Brain microvascular endothelial cell (primary cell): ENCODE data around the gene EEA1.

Experiments used
- DNase-seq: peaks from one replicate; pipeline ENCODE4 v3.0.0-alpha.2; 2020
- H3K27ac ChIP-seq: fragments of 250-450 bp; sonication (Bioruptor Pico); 2 replicates; pipeline ENCODE4 v1.5.1; 2020; ENCODE audit warnings: mild to moderate bottlenecking, moderate library complexity
- H3K27me3 ChIP-seq: fragments of 250-450 bp; sonication (Bioruptor Pico); replicated peaks from 2 replicates; pipeline ENCODE4 v1.5.1; 2020; ENCODE audit warnings: mild to moderate bottlenecking
- H3K36me3 ChIP-seq: fragments of 250-450 bp; sonication (Bioruptor Pico); replicated peaks from 2 replicates; pipeline ENCODE4 v1.5.1; 2020; ENCODE audit warnings: mild to moderate bottlenecking
- H3K4me3 ChIP-seq: 2 replicates; pipeline ENCODE4 v1.5.1; 2011; ENCODE audit warnings: low read depth, mild to moderate bottlenecking, control low read depth, low read length, moderate library complexity
- CTCF ChIP-seq: IDR thresholded peaks from 2 replicates; pipeline ENCODE4 v1.5.1; 2011; ENCODE audit warnings: low read depth, mild to moderate bottlenecking, moderate library complexity, low read length, control low read depth, inconsistent platforms; ENCODE audit errors: missing control alignments
- in situ Hi-C: cut with HindIII; loops from 2 replicates; pipeline ENCODE4 v1.10.0; 2017; ENCODE audit warnings: low sequenced_read_pairs, low pct_ligation_motif_present

The EEA1 gene

DNA sequence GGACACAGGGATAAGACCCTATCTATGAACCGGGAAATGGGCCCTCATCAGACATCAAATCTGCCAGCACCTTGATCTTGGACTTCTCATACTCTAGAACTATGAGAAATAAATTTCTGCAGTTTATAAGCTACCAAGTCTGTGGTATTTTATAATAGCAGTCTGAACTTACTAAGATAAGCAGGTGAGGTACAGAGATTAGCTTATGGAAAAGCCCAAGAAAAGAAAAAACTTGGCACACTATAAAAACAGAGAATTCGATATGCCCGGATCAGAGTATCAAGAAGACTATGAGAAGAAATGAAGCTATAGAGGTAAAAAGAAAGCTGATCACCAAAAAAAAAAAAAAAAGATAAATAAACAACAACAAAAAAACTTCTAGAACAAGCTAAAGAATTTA is 52.6 kb downstream of the EEA1 start:
- Histone ChIP-seq H3K27ac (no peak overlapping the region), H3K4me3 (no peak overlapping the region), H3K36me3 (no peaks in the 10 kb centered on the region), H3K27me3 (no peaks in the 10 kb centered on the region)
- in situ Hi-C loops = no loop called here
- no peak for DNase-seq
- no peak for TF ChIP-seq CTCF

GRCh38 chr12:92871116-92871515 is 58.0 kb downstream of the EEA1 start:
- in situ Hi-C loops = no loop called here
- TF ChIP-seq CTCF = no peak
- no peak for DNase-seq
- no peak overlapping the region for H3K4me3 ChIP-seq
- no peaks in the 10 kb centered on the region for H3K36me3 ChIP-seq
- H3K27me3 ChIP-seq = no peaks in the 10 kb centered on the region
- H3K27ac ChIP-seq = no peak overlapping the region

DNA sequence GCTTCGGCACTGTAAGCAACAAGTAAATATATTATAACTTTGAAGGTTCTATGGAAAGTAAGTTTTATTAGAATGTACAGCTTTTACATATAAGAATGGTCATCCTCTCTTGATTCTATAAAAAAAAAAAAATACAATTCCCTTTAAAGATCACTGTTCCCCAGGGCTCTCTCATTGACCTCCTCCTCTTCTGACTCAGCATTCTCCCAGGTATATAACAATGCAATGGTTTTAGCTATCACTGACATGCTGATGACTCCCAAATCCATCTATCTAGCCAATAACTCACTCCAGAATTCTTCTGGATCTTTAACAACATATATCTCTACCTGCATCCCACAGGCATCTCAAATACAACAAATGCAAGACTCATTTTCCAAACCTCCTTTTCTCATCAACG is 62.7 kb downstream of the EEA1 start:
- no peak for DNase-seq
- Histone ChIP-seq H3K27me3 (no peaks in the 10 kb centered on the region), H3K4me3 (no peak overlapping the region), H3K36me3 (peaks cover 8% of the 10 kb centered on the region), H3K27ac (no peak overlapping the region)
- no peak for TF ChIP-seq CTCF
- in situ Hi-C loops = no loop called here

DNA sequence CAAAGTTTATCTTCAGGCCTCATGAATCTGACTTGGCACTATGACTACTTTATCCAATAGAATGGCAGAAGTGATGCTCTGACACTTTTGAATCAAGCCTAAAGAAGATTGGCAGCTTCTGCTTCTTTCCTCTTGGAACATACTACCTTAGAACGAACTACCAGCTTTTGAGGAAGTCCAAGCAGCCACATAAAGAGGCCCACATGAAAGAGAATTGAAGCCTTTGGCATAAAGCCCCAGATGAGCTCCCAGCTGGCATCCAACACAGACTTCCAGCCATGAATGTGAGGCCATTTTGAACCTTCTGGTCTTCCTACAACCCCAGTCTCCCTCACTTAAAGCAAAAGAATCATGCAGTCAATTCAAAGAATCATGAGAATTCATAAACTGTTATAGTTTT is 65.8 kb downstream of the EEA1 start:
- TF ChIP-seq CTCF = no peak
- no peak for DNase-seq
- H3K27ac ChIP-seq = no peak overlapping the region
- peaks cover 8% of the 10 kb centered on the region for H3K36me3 ChIP-seq
- H3K4me3 ChIP-seq = no peak overlapping the region
- H3K27me3 ChIP-seq = no peaks in the 10 kb centered on the region
- in situ Hi-C loops = no loop called here

GRCh38 chr12:92861381-92861780 is 67.7 kb downstream of the EEA1 start:
- Histone ChIP-seq H3K36me3 (peaks cover 13% of the 10 kb centered on the region), H3K4me3 (no peak overlapping the region), H3K27ac (no peak overlapping the region), H3K27me3 (no peaks in the 10 kb centered on the region)
- no peak for TF ChIP-seq CTCF
- DNase-seq = no peak
- in situ Hi-C loops = no loop called here

DNA sequence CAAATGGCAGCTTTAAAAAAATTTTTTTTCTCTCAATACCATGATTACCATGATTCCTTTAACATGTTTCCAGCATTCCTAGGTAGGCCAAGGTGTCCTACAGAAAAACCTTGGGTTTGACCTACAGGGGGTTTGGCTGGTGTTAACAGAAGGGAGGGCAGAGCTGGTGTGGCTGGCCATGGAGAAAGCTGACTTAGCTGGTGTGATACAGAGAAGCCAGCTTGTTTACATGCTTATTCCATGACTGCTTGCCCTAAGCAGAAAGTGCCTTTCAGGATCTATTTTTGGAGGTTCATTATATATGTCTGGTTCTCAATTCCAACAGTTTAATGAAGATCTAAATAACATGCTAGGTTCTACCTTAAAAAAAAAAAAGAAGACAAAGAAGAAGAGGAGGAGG is 68.6 kb downstream of the EEA1 start:
- no peak for DNase-seq
- H3K27me3 ChIP-seq = no peaks in the 10 kb centered on the region
- TF ChIP-seq CTCF = no peak
- no peak overlapping the region for H3K4me3 ChIP-seq
- in situ Hi-C loops = no loop called here
- H3K27ac ChIP-seq = no peak overlapping the region
- peaks cover 13% of the 10 kb centered on the region for H3K36me3 ChIP-seq
